Sigmoid colon (tissue), 7 donors: ENCODE data around the gene CISD3. TPM values are rescaled to one million over a fixed set of nuclear protein-coding genes. Genes with fewer than 3 reads are reported as not detected.

ENCODE experiments used
- DNase-seq: peaks from one replicate; pipeline ENCODE4 v3.0.0-alpha.2; 2019
- H3K27ac ChIP-seq, 4 donors: fragments of 200-600 bp; sonication (generic); one replicate each; pipeline ENCODE4 v1.5.1; 2016 to 2019; ENCODE audit warnings: mild to moderate bottlenecking in 1 of 4
- H3K27me3 ChIP-seq, 3 donors: fragments of 200-600 bp; sonication (generic); one replicate each; pipeline ENCODE4 v1.5.1; 2019; ENCODE audit warnings: mild to moderate bottlenecking in 1 of 3
- H3K36me3 ChIP-seq, 4 donors: fragments of 200-600 bp; sonication (generic); one replicate each; pipeline ENCODE4 v1.5.1; 2016 to 2019
- H3K4me1 ChIP-seq, 4 donors: fragments of 200-600 bp; sonication (generic); one replicate each; pipeline ENCODE4 v1.5.1; 2017 to 2019
- H3K4me3 ChIP-seq, 4 donors: fragments of 200-600 bp; sonication (generic); one replicate each; pipeline ENCODE4 v1.5.1; 2017 to 2019; ENCODE audit warnings: mild to moderate bottlenecking in 2 of 4, moderate library complexity in 1 of 4
- H3K9me3 ChIP-seq, 4 donors: fragments of 200-600 bp in 3 of 4; sonication (generic) in 3 of 4; one replicate each; pipeline versions ENCODE4 v1.5.1 to v1.6.1; 2013 to 2019
- CTCF ChIP-seq, 4 experiments: fragments of 450-650 bp in 3 of 4; fragments of 200-600 bp in 1 of 4; IDR thresholded peaks; one replicate each; pipeline ENCODE4 v1.5.1; 2016 to 2019; ENCODE audit warnings: antibody characterized with exemption in 4 of 4, mild to moderate bottlenecking in 3 of 4, moderate library complexity in 2 of 4
- EP300 ChIP-seq, 4 donors: sonication (generic); formaldehyde crosslinking; IDR thresholded peaks; one replicate each; pipeline ENCODE4 v1.6.1; 2017; ENCODE audit warnings: antibody characterized with exemption in 4 of 4
- POLR2A ChIP-seq, 2 donors: fragments of 450-650 bp; IDR thresholded peaks; one replicate each; pipeline ENCODE4 v1.6.1; 2016; ENCODE audit warnings: antibody characterized with exemption in 2 of 2, mild to moderate bottlenecking in 2 of 2, moderate library complexity in 2 of 2
- POLR2AphosphoS5 ChIP-seq, 4 donors: sonication (generic); formaldehyde crosslinking; IDR thresholded peaks; one replicate each; pipeline ENCODE4 v1.6.1; 2017; ENCODE audit warnings: antibody characterized with exemption in 4 of 4
- WGBS, 2 donors: extraction: QIAGEN DNeasy Blood & Tissue Kit; methylation state at CpG; one replicate each; pipeline ENCODE4 v1.1.7; 2013; 5-methylcytosine and 5-hydroxymethylcytosine counted together
- intact Hi-C: fragments of 100-400 bp; cut with DNase I; formaldehyde crosslinking; loops from one replicate; pipeline ENCODE4 v1.15.1; 2023
- polyA plus RNA-seq, 3 donors: library from polyadenylated mRNA; stranded (reverse); fragments of 200-250 nt; gene quantifications; one replicate each; pipeline ENCODE4 v1.2.3, GENCODE V29; 2013
- total RNA-seq, 4 donors: library from RNA; depleted of rRNA; stranded (reverse); fragments of >200 nt; gene quantifications; one replicate each; pipeline ENCODE4 v1.1.0, GENCODE V29; 2016
- donor health status: healthy with polysubstance abuse.
- donor health status: Bipolar disorder and iron deficiency.
- donor health status: healthy.

Gene CISD3
- total and polyA plus RNA-seq, 7 donors = 9.2 to 115 (median 19.3) TPM

GRCh38 chr17:38719289-38719942, 10.7 kb upstream of the CISD3 start:
- DNase-seq = no peak
- Histone ChIP-seq H3K27ac (peak overlapping the region in 1 of 4 donors; percentile 4), H3K4me3 (no peak overlapping the region), H3K27me3 (no peaks in the 10 kb centered on the region), H3K4me1 (peaks cover 0 to 6% (median 3%) of the 10 kb centered on the region in 4 donors), H3K36me3 (peaks cover 43 to 88% (median 49%) of the 10 kb centered on the region in 4 donors), H3K9me3 (no peaks in the 10 kb centered on the region)
- TF ChIP-seq EP300 (IDR thresholded peaks at IDR 0.05) = no peak
- TF ChIP-seq CTCF (IDR thresholded peaks at IDR 0.05) = no peak
- no peak for TF ChIP-seq POLR2A (IDR thresholded peaks at IDR 0.05)
- TF ChIP-seq POLR2AphosphoS5 (IDR thresholded peaks at IDR 0.05) = no peak
- intact Hi-C loops = no loop called here
- WGBS, 2 donors = 93 to 94% methylated on average over 29 of the region's 29 CpGs

GRCh38 chr17:38719943-38720641, 10.0 kb upstream of the CISD3 start:
- intact Hi-C loops = no loop called here
- peaks cover 43 to 82% (median 49%) of the 10 kb centered on the region in 4 donors for H3K36me3 ChIP-seq

GRCh38 chr17:38720941-38721340, 9.2 kb upstream of the CISD3 start:
- Histone ChIP-seq H3K27ac (no peak overlapping the region), H3K4me3 (no peak overlapping the region), H3K27me3 (no peaks in the 10 kb centered on the region), H3K4me1 (peaks cover 0 to 12% (median 11%) of the 10 kb centered on the region in 4 donors), H3K36me3 (peaks cover 37 to 80% (median 41%) of the 10 kb centered on the region in 4 donors), H3K9me3 (no peaks in the 10 kb centered on the region)
- 89 to 93% methylated on average over 6 of the region's 6 CpGs for WGBS, 2 donors
- no peak for DNase-seq
- intact Hi-C loops = no loop called here
- no peak for TF ChIP-seq CTCF (IDR thresholded peaks at IDR 0.05)
- no peak for TF ChIP-seq POLR2AphosphoS5 (IDR thresholded peaks at IDR 0.05)
- no peak for TF ChIP-seq POLR2A (IDR thresholded peaks at IDR 0.05)
- no peak for TF ChIP-seq EP300 (IDR thresholded peaks at IDR 0.05)

More at GRCh38 chr17:38719943-38720641, 10.0 kb upstream of the CISD3 start:
- no peaks in the 10 kb centered on the region for H3K9me3 ChIP-seq
- no peak for DNase-seq
- H3K4me3 ChIP-seq = no peak overlapping the region
- peak overlapping the region in 1 of 4 donors; percentile 1 for H3K27ac ChIP-seq
- peaks cover 0 to 11% (median 10%) of the 10 kb centered on the region in 4 donors for H3K4me1 ChIP-seq
- TF ChIP-seq POLR2A (IDR thresholded peaks at IDR 0.05) (no peak), POLR2AphosphoS5 (IDR thresholded peaks at IDR 0.05) (no peak), CTCF (IDR thresholded peaks at IDR 0.05) (no peak), EP300 (IDR thresholded peaks at IDR 0.05) (no peak)
- no peaks in the 10 kb centered on the region for H3K27me3 ChIP-seq
- 68 to 83% methylated on average over 39 of the region's 39 CpGs for WGBS, 2 donors

- Histone ChIP-seq H3K27me3 (no peaks in the 10 kb centered on the region), H3K36me3 (peaks cover 29 to 71% (median 33%) of the 10 kb centered on the region in 4 donors), H3K4me3 (no peak overlapping the region), H3K4me1 (peaks cover 0 to 12% (median 11%) of the 10 kb centered on the region in 4 donors), H3K9me3 (no peaks in the 10 kb centered on the region), H3K27ac (no peak overlapping the region)
- TF ChIP-seq EP300 (IDR thresholded peaks at IDR 0.05) = no peak
- TF ChIP-seq POLR2AphosphoS5 (IDR thresholded peaks at IDR 0.05) = no peak
- no peak for TF ChIP-seq CTCF (IDR thresholded peaks at IDR 0.05)
- no peak for TF ChIP-seq POLR2A (IDR thresholded peaks at IDR 0.05)
- no peak for DNase-seq
- intact Hi-C loops = no loop called here
- 88 to 95% methylated on average over 16 of the region's 16 CpGs for WGBS, 2 donors
Measured at GRCh38 chr17:38721802-38722201, 8.3 kb upstream of the CISD3 start.
